HepG2 (cell line): ENCODE data around the gene DDX23. TPM values are rescaled to one million over a fixed set of nuclear protein-coding genes. Genes with fewer than 3 reads are reported as not detected.

Experiments
- AHR ChIP-seq: IDR thresholded peaks from 2 replicates; pipeline ENCODE4 v1.6.1; 2018; ENCODE audit warnings: missing genetic modification reagents, missing compliant biosample characterization
- ATF7 ChIP-seq, 2 experiments: fragments of 450-650 bp in 1 of 2; sonication (generic) in 1 of 2; formaldehyde crosslinking in 1 of 2; IDR thresholded peaks; 2 replicates each; pipeline versions ENCODE4 v1.4.0 to v1.6.1; 2016 to 2020; ENCODE audit warnings: antibody characterized with exemption in 1 of 2, mild to moderate bottlenecking in 1 of 2, missing genetic modification reagents in 1 of 2
- CENPBD1 ChIP-seq: sonication (generic); formaldehyde crosslinking; IDR thresholded peaks from 2 replicates; pipeline ENCODE4 v1.8.0; 2022; ENCODE audit warnings: missing genetic modification reagents, low read depth, mild to moderate bottlenecking, borderline replicate concordance
- ETV5 ChIP-seq: IDR thresholded peaks from 2 replicates; pipeline ENCODE4 v1.6.1; 2018; ENCODE audit warnings: missing biosample characterization, missing genetic modification reagents, inconsistent platforms, borderline replicate concordance
- HINFP ChIP-seq: sonication (generic); formaldehyde crosslinking; IDR thresholded peaks from 2 replicates; pipeline ENCODE4 v1.4.0; 2020; ENCODE audit warnings: low read depth, mild to moderate bottlenecking, missing genetic modification reagents
- HMGXB4 ChIP-seq, 2 experiments: sonication (generic) in 1 of 2; formaldehyde crosslinking in 1 of 2; IDR thresholded peaks; 2 replicates each; pipeline versions ENCODE4 v1.4.0 to v1.6.1; 2018 to 2020; ENCODE audit warnings: missing genetic modification reagents in 2 of 2, borderline replicate concordance in 1 of 2, low read depth in 1 of 2, mild to moderate bottlenecking in 1 of 2, missing biosample characterization in 1 of 2
- HNRNPLL ChIP-seq: fragments of 200-400 bp; formaldehyde crosslinking; IDR thresholded peaks from 2 replicates; pipeline ENCODE4 v1.6.1; 2017; ENCODE audit warnings: mild to moderate bottlenecking, low read depth, low read length; ENCODE audit not compliant: poor library complexity, severe bottlenecking
- NFKB2 ChIP-seq: sonication (generic); formaldehyde crosslinking; IDR thresholded peaks from 2 replicates; pipeline ENCODE4 v1.4.0; 2020; ENCODE audit warnings: missing genetic modification reagents, borderline replicate concordance
- TFAP4 ChIP-seq: sonication (generic); IDR thresholded peaks from 2 replicates; pipeline ENCODE4 v1.6.1; 2016; ENCODE audit warnings: low read depth, borderline replicate concordance
- ZBTB7A ChIP-seq: sonication (generic); formaldehyde crosslinking; IDR thresholded peaks from 2 replicates; pipeline ENCODE4 v1.8.0; 2022; ENCODE audit warnings: mild to moderate bottlenecking, missing genetic modification reagents
- ZFP36L1 ChIP-seq: sonication (generic); formaldehyde crosslinking; IDR thresholded peaks from 2 replicates; pipeline ENCODE4 v1.8.0; 2022; ENCODE audit warnings: mild to moderate bottlenecking, missing genetic modification reagents, moderate library complexity
- ZKSCAN1 ChIP-seq: fragments of 150-350 bp; IDR thresholded peaks from 2 replicates; pipeline ENCODE4 v1.6.1; 2014; ENCODE audit warnings: low read length
- ZMAT5 ChIP-seq: sonication (generic); formaldehyde crosslinking; IDR thresholded peaks from 2 replicates; pipeline ENCODE4 v1.5.0; 2020; ENCODE audit warnings: mild to moderate bottlenecking, low read depth, missing genetic modification reagents, borderline replicate concordance
- ZNF512B ChIP-seq: sonication (generic); formaldehyde crosslinking; IDR thresholded peaks from 2 replicates; pipeline ENCODE4 v1.5.1; 2020; ENCODE audit warnings: missing genetic modification reagents, mild to moderate bottlenecking, borderline replicate concordance
- ZNF580 ChIP-seq: IDR thresholded peaks from 2 replicates; pipeline ENCODE4 v1.6.1; 2016; ENCODE audit warnings: low read depth, borderline replicate concordance
- ZNF678 ChIP-seq: sonication (generic); formaldehyde crosslinking; IDR thresholded peaks from 2 replicates; pipeline ENCODE4 v1.4.0; 2020; ENCODE audit warnings: mild to moderate bottlenecking, missing genetic modification reagents
- polyA plus RNA-seq, 8 experiments: library from polyadenylated mRNA; depleted of rRNA in 3 of 8; stranded (reverse) in 7 of 8; unstranded in 1 of 8; fragments of >200 nt; fragmentation: Illumina TruSeq in 4 of 8; extraction: Trizol in 4 of 8; gene quantifications; 2 replicates each; pipeline versions ENCODE4 v1.2.1 to v1.2.3, GENCODE V29; 2011 to 2016; ENCODE audit warnings: low read depth in 4 of 8, missing spikeins in 1 of 8, mixed read lengths in 1 of 8; ENCODE audit not compliant: insufficient read depth in 1 of 8
- total RNA-seq, 5 experiments: library from RNA; depleted of rRNA; stranded (reverse); fragments of >200 nt; fragmentation: Illumina TruSeq; extraction: Trizol; gene quantifications; 2 replicates each; pipeline ENCODE4 v1.2.3, GENCODE V29; 2016; ENCODE audit warnings: low read depth in 1 of 5

Gene DDX23
- total and polyA plus RNA-seq, 2 of the 13 experiments (the other 11 are each of a cell fraction or from before 2014, with no cell fraction given), result 35.7 to 90.0 TPM

GRCh38 chr12:48814262-48815125 is 37.5 kb downstream of the DDX23 start (continued):
- peak; percentile 47 for TF ChIP-seq HNRNPLL
- TF ChIP-seq AHR, result no peak
- no peak; the same call in 1 of the 2 replicates for TF ChIP-seq TFAP4
- no peak for TF ChIP-seq ZNF512B (CRISPR knock-in tag)
- no peak for TF ChIP-seq ZMAT5 (CRISPR knock-in tag)
- no peak; the same call in 1 of the 2 replicates for TF ChIP-seq HINFP (CRISPR knock-in tag)
- TF ChIP-seq NFKB2, result peak; percentile 23; the same call in 1 of the 2 replicates
- TF ChIP-seq ZBTB7A, result peak; percentile 24; the same call in 1 of the 2 replicates
- no peak for TF ChIP-seq CENPBD1 (CRISPR knock-in tag)
- no peak for TF ChIP-seq ZNF678 (CRISPR knock-in tag)
- TF ChIP-seq ZKSCAN1, result no peak
- peak; percentile 79 for TF ChIP-seq ETV5
- no peak for TF ChIP-seq ATF7 (IDR thresholded peaks at IDR 0.05)
- TF ChIP-seq ATF7 (CRISPR knock-in tag; IDR thresholded peaks at IDR 0.05), result no peak
- TF ChIP-seq ZNF580, result no peak; the same call in 1 of the 2 replicates
- TF ChIP-seq ZFP36L1 (CRISPR knock-in tag), result no peak
- TF ChIP-seq HMGXB4 (CRISPR knock-in tag; IDR thresholded peaks at IDR 0.05; ENCODE audit: borderline replicate concordance in 1 of 2, low read depth in 1 of 2), result peak; percentile 99
